Kidney (tissue), 14 donors: ENCODE measurements around the gene AFDN. TPM values are rescaled to one million over a fixed set of nuclear protein-coding genes. Genes with fewer than 3 reads are reported as not detected.
A peak's percentile ranks its signal among the peaks of the same experiment; 100 is the strongest.

ENCODE experiments used
- DNase-seq, 5 donors: peaks; one replicate each; pipeline ENCODE4 v3.0.0-alpha.2; 2013 to 2020
- FAIRE-seq: peaks from 2 replicates; lab custom pipeline; 2012; peaks lifted over from hg19 to GRCh38; lab: Jason Lieb, UNC
- H3K27ac ChIP-seq, 2 donors: one replicate each; pipeline ENCODE4 v1.7.0; 2013; ENCODE audit warnings: low read depth in 2 of 2, low read length in 2 of 2, inconsistent platforms in 1 of 2
- H3K27me3 ChIP-seq: one replicate; pipeline ENCODE4 v1.7.1; 2013; ENCODE audit warnings: low read length, inconsistent platforms; ENCODE audit not compliant: control insufficient read depth, insufficient read depth
- H3K36me3 ChIP-seq, 3 donors: one replicate each; pipeline versions ENCODE4 v1.7.0 to v1.7.1; 2013; ENCODE audit warnings: low read length in 3 of 3, control low read depth in 1 of 3, inconsistent platforms in 1 of 3; ENCODE audit not compliant: insufficient read depth in 3 of 3, control insufficient read depth in 2 of 3
- H3K4me1 ChIP-seq, 3 donors: one replicate each; pipeline versions ENCODE4 v1.7.0 to v1.7.1; 2013; ENCODE audit warnings: low read length in 3 of 3, inconsistent platforms in 1 of 3, low read depth in 1 of 3; ENCODE audit not compliant: control insufficient read depth in 2 of 3, insufficient read depth in 2 of 3
- H3K4me3 ChIP-seq, 3 donors: one replicate each; pipeline versions ENCODE4 v1.7.0 to v1.8.1; 2013; ENCODE audit warnings: low read length in 3 of 3, control low read depth in 1 of 3, inconsistent platforms in 1 of 3
- H3K9ac ChIP-seq, 3 donors: one replicate each; pipeline versions ENCODE4 v1.7.0 to v1.7.1; 2013; ENCODE audit warnings: low read length in 3 of 3, control low read depth in 1 of 3, inconsistent platforms in 1 of 3
- H3K9me3 ChIP-seq, 3 donors: one replicate each; pipeline versions ENCODE4 v1.7.0 to v1.7.1; 2013; ENCODE audit warnings: low read length in 3 of 3, control low read depth in 1 of 3, inconsistent platforms in 1 of 3; ENCODE audit not compliant: control insufficient read depth in 2 of 3, insufficient read depth in 1 of 3
- CTCF ChIP-seq: IDR thresholded peaks from 3 replicates; pipeline ENCODE4 v1.5.1; 2012; ENCODE audit warnings: mild to moderate bottlenecking, moderate library complexity, borderline replicate concordance; ENCODE audit not compliant: insufficient read depth; ENCODE audit errors: extremely low read depth
- intact Hi-C: fragments of 100-400 bp; cut with DNase I; formaldehyde crosslinking; loops from one replicate; pipeline ENCODE4 v1.11.1; 2022
- polyA plus RNA-seq: library from polyadenylated mRNA; stranded (reverse); fragments of 350-450 nt; fragmentation: Illumina TruSeq; extraction: RNeasy Lipid Tissue Mini Kit (QIAGEN cat#74804); gene quantifications from one replicate; pipeline ENCODE4 v1.2.3, GENCODE V29; 2014; ENCODE audit warnings: low read depth, low replicate concordance; ENCODE audit not compliant: insufficient read depth
- total RNA-seq: library from RNA; stranded (reverse); fragmentation: NEBNext Ultra II Directional; extraction: Animal tissue kit (Norgen Biotek cat#: 25700); gene quantifications from one replicate; pipeline ENCODE4 v1.2.1, GENCODE V29; 2021
- donor health status: control.
- donor health status: control.
- donor health status: control.
- donor health status: control.
- donor health status: control.
- donor health status: DM: yes; HTN: yes; CAD: no.
- donor health status: Normal renal cell carcinoma (clear cell type).

Gene AFDN
- total and polyA plus RNA-seq, 2 donors from 2014 or later: 21.5 to 175 TPM

- FAIRE-seq (no peak), DNase-seq (peak in 1 of 5 donors; percentile 16)
- no peak overlapping the region for H3K4me3 ChIP-seq
- peak overlapping the region in 1 of 3 donors; percentile 42 for H3K9ac ChIP-seq
- H3K36me3 ChIP-seq: no peaks in the 10 kb centered on the region
- H3K27ac ChIP-seq: no peak overlapping the region
- no peaks in the 10 kb centered on the region for H3K9me3 ChIP-seq
- intact Hi-C loops: no loop called here
- peaks cover 0 to 16% (median 16%) of the 10 kb centered on the region in 3 donors for H3K4me1 ChIP-seq
- no peak for TF ChIP-seq CTCF
- H3K27me3 ChIP-seq: no peaks in the 10 kb centered on the region
Measured at GRCh38 chr6:167794161-167795157, 32.3 kb upstream of the AFDN start.

- H3K9me3 ChIP-seq: no peaks in the 10 kb centered on the region
- peak overlapping the region in 1 of 3 donors; percentile 56 for H3K4me3 ChIP-seq
- peaks cover 0 to 16% (median 16%) of the 10 kb centered on the region in 3 donors for H3K4me1 ChIP-seq
- TF ChIP-seq CTCF: no peak
- H3K27ac ChIP-seq: no peak overlapping the region
- H3K9ac ChIP-seq: peak overlapping the region in 1 of 3 donors; percentile 42
- intact Hi-C loops: no loop called here
- H3K27me3 ChIP-seq: no peaks in the 10 kb centered on the region
- no peaks in the 10 kb centered on the region for H3K36me3 ChIP-seq
- FAIRE-seq (no peak), DNase-seq (peak in 4 of 5 donors; percentile 48 to 78 (median 69))
Measured at GRCh38 chr6:167795321-167795811, 31.3 kb upstream of the AFDN start.

GRCh38 chr6:167795874-167796191, 30.9 kb upstream of the AFDN start:
- peak overlapping the region in 1 of 3 donors; percentile 56 for H3K4me3 ChIP-seq
- H3K9me3 ChIP-seq: no peaks in the 10 kb centered on the region
- intact Hi-C loops: no loop called here
- H3K27ac ChIP-seq: peak overlapping the region in 1 of 2 donors; percentile 18
- no peak overlapping the region for H3K9ac ChIP-seq
- peaks cover 0 to 16% (median 11%) of the 10 kb centered on the region in 3 donors for H3K4me1 ChIP-seq
- DNase-seq (peak in 1 of 5 donors; percentile 27), FAIRE-seq (no peak)
- TF ChIP-seq CTCF: no peak
- H3K36me3 ChIP-seq: no peaks in the 10 kb centered on the region
- no peaks in the 10 kb centered on the region for H3K27me3 ChIP-seq
